GM12801 (cell line): Measurements from ENCODE around the gene CEP68.
A peak's percentile ranks its signal among the peaks of the same experiment; 100 is the strongest.

Experiments used
- CTCF ChIP-seq: IDR thresholded peaks from one replicate; pipeline ENCODE4 v1.5.1; 2011; ENCODE audit warnings: control low read depth; ENCODE audit not compliant: insufficient read length; ENCODE audit errors: extremely low read depth

Gene CEP68

GRCh38 chr2:65033178-65033577, 23.0 kb upstream of the CEP68 start:
- no peak for TF ChIP-seq CTCF

- no peak for TF ChIP-seq CTCF
These were observed 20.8 kb upstream of the CEP68 start for GRCh38 chr2:65035351-65035943.

- no peak for TF ChIP-seq CTCF
These were observed 19.0 kb upstream of the CEP68 start for GRCh38 chr2:65037178-65037577.

- no peak for TF ChIP-seq CTCF
These were observed 16.6 kb upstream of the CEP68 start for GRCh38 chr2:65039640-65040039.

- TF ChIP-seq CTCF, result peak; percentile 78
These were observed 15.6 kb upstream of the CEP68 start for GRCh38 chr2:65040400-65041261.

- no peak for TF ChIP-seq CTCF
These were observed 13.2 kb upstream of the CEP68 start for GRCh38 chr2:65043001-65043400.

- TF ChIP-seq CTCF, result no peak
These were observed 12.0 kb upstream of the CEP68 start for GRCh38 chr2:65044097-65044735.
